SK-MEL-5 (cell line): ENCODE data around the gene THSD4. TPM values are rescaled to one million over a fixed set of nuclear protein-coding genes. Genes with fewer than 3 reads are reported as not detected.
"Not testable (repeated sequence)": the region's sequence is repeated elsewhere in the genome, so short reads cannot be mapped to it uniquely, and the experiment has no call there.

Source experiments
- DNase-seq: peaks from one replicate; pipeline ENCODE4 v3.0.0-alpha.2; 2016; ENCODE audit warnings: low read depth, low spot score
- in situ Hi-C: cut with HindIII; loops from 2 replicates; pipeline ENCODE4 v1.10.0; 2016; ENCODE audit warnings: low sequenced_read_pairs, high pct_unique_total_duplicates, low pct_unique_long_range_greater_than_20kb
- total RNA-seq: library from RNA; depleted of rRNA; stranded (reverse); fragments of >200 nt; shearing (Covaris generic); gene quantifications from 2 replicates; pipeline ENCODE4 v1.2.3, GENCODE V29; 2014

The THSD4 gene
- total RNA-seq, 1 experiment from 2014 or later: 0.50 TPM

- in situ Hi-C loops: no loop called here
- DNase-seq: no peak
Measured at GRCh38 chr15:71662306-71662705, 547.0 kb downstream of the THSD4 start.

GRCh38 chr15:71664622-71665021 lies 549.4 kb downstream of the THSD4 start:
- no peak for DNase-seq
- in situ Hi-C loops: no loop called here

GRCh38 chr15:71666763-71667620 lies 551.7 kb downstream of the THSD4 start:
- in situ Hi-C loops: no loop called here

GRCh38 chr15:71669688-71670087 lies 554.4 kb downstream of the THSD4 start:
- DNase-seq: no peak
- in situ Hi-C loops: no loop called here

More at GRCh38 chr15:71666763-71667620, 551.7 kb downstream of the THSD4 start:
- DNase-seq: no peak

GRCh38 chr15:71670222-71670621 lies 555.0 kb downstream of the THSD4 start:
- in situ Hi-C loops, DNase-seq: not testable (repeated sequence)

- in situ Hi-C loops: no loop called here
Measured at GRCh38 chr15:71674354-71674753, 559.1 kb downstream of the THSD4 start.

GRCh38 chr15:71677352-71677751 lies 562.1 kb downstream of the THSD4 start:
- in situ Hi-C loops: no loop called here
- DNase-seq: no peak

More at GRCh38 chr15:71674354-71674753, 559.1 kb downstream of the THSD4 start:
- no peak for DNase-seq

GRCh38 chr15:71677766-71678165 lies 562.5 kb downstream of the THSD4 start:
- DNase-seq: no peak
- in situ Hi-C loops: no loop called here

- in situ Hi-C loops: no loop called here
- DNase-seq: no peak
Measured at GRCh38 chr15:71678191-71678590, 562.9 kb downstream of the THSD4 start.

GRCh38 chr15:71678605-71679004 lies 563.3 kb downstream of the THSD4 start:
- DNase-seq: no peak
- in situ Hi-C loops: no loop called here

- in situ Hi-C loops: no loop called here
- DNase-seq: no peak
Measured at GRCh38 chr15:71679223-71679792, 564.0 kb downstream of the THSD4 start.

GRCh38 chr15:71679793-71680353 lies 564.6 kb downstream of the THSD4 start:
- in situ Hi-C loops: no loop called here
- DNase-seq: no peak

GRCh38 chr15:71682001-71682400 lies 566.7 kb downstream of the THSD4 start:
- in situ Hi-C loops: no loop called here
- DNase-seq: no peak

- DNase-seq: no peak
Measured at GRCh38 chr15:71683411-71684274, 568.4 kb downstream of the THSD4 start.

GRCh38 chr15:71685420-71685993 lies 570.2 kb downstream of the THSD4 start:
- in situ Hi-C loops: no loop called here
- no peak for DNase-seq

More at GRCh38 chr15:71683411-71684274, 568.4 kb downstream of the THSD4 start:
- in situ Hi-C loops: no loop called here

- in situ Hi-C loops: no loop called here
- DNase-seq: peak; percentile 5
Measured at GRCh38 chr15:71686221-71687050, 571.2 kb downstream of the THSD4 start.
